Bronchial epithelial cell (primary cell): Measurements from ENCODE around the gene LSM12. TPM values are rescaled to one million over a fixed set of nuclear protein-coding genes. Genes with fewer than 3 reads are reported as not detected.

Experiments used
- DNase-seq: peaks from one replicate; pipeline ENCODE4 v3.0.0-alpha.2; 2010; ENCODE audit warnings: low read depth
- FAIRE-seq: peaks from 2 replicates; lab custom pipeline; 2011; peaks lifted over from hg19 to GRCh38; lab: Jason Lieb, UNC
- H3K27me3 ChIP-seq: 2 replicates; pipeline ENCODE4 v1.5.1; 2011; ENCODE audit warnings: low read length; ENCODE audit not compliant: control insufficient read depth, insufficient read depth
- H3K36me3 ChIP-seq: 2 replicates; pipeline ENCODE4 v1.5.1; 2011; ENCODE audit warnings: low read length; ENCODE audit not compliant: control insufficient read depth, insufficient read depth
- H3K4me3 ChIP-seq: 2 replicates; pipeline ENCODE4 v1.5.1; 2011; ENCODE audit warnings: mild to moderate bottlenecking, low read depth, low read length, control low read depth
- total RNA-seq: library from RNA; depleted of rRNA; stranded (reverse); fragments of >200 nt; gene quantifications from 2 replicates; pipeline ENCODE4 v1.2.1, GENCODE V29; 2014
- TF ChIP-seq, protein P1 (sequence below): IDR thresholded peaks from 2 replicates; pipeline ENCODE4 v1.5.1; 2011; ENCODE audit warnings: mild to moderate bottlenecking, moderate library complexity, low read length, control low read depth, inconsistent platforms; ENCODE audit not compliant: insufficient read depth, severe bottlenecking

The LSM12 gene
- total RNA-seq, 1 donor from 2014 or later = 20.3 TPM

DNA sequence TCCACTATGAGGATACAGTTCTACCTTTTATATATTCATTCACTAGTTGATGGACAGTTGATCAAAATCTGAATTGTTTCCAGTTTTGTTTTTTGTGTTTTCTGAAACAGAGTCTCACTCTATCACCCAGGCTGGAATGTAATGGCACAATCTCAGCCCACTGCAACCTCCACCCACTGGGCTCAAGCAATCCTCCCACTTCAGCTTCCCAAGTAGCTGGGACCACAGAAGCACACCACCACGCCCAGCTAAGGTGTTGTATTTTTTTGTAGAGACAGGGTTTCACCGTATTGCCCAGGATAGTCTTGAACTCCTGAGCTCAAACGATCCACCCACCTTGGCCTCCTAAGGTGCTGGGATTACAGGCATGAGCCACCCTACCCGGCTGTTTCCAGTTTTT lies 21.0 kb downstream of the LSM12 start:
- H3K36me3 ChIP-seq = peaks cover 4% of the 10 kb centered on the region
- DNase-seq = no peak
- TF ChIP-seq, protein P1, sequence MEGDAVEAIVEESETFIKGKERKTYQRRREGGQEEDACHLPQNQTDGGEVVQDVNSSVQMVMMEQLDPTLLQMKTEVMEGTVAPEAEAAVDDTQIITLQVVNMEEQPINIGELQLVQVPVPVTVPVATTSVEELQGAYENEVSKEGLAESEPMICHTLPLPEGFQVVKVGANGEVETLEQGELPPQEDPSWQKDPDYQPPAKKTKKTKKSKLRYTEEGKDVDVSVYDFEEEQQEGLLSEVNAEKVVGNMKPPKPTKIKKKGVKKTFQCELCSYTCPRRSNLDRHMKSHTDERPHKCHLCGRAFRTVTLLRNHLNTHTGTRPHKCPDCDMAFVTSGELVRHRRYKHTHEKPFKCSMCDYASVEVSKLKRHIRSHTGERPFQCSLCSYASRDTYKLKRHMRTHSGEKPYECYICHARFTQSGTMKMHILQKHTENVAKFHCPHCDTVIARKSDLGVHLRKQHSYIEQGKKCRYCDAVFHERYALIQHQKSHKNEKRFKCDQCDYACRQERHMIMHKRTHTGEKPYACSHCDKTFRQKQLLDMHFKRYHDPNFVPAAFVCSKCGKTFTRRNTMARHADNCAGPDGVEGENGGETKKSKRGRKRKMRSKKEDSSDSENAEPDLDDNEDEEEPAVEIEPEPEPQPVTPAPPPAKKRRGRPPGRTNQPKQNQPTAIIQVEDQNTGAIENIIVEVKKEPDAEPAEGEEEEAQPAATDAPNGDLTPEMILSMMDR = no peak
- H3K4me3 ChIP-seq = no peak overlapping the region
- no peak for FAIRE-seq
- no peaks in the 10 kb centered on the region for H3K27me3 ChIP-seq

- H3K4me3 ChIP-seq = no peak overlapping the region
- TF ChIP-seq, protein P1 = no peak
- DNase-seq (peak; percentile 47), FAIRE-seq (no peak)
- H3K27me3 ChIP-seq = no peaks in the 10 kb centered on the region
- H3K36me3 ChIP-seq = peaks cover 3% of the 10 kb centered on the region
These were observed 22.4 kb downstream of the LSM12 start for GRCh38 chr17:44044071-44044470.

GRCh38 chr17:44043272-44043696 lies 23.2 kb downstream of the LSM12 start:
- Histone ChIP-seq H3K36me3 (peaks cover 7% of the 10 kb centered on the region), H3K4me3 (no peak overlapping the region), H3K27me3 (no peaks in the 10 kb centered on the region)
- DNase-seq (no peak), FAIRE-seq (no peak)
- TF ChIP-seq, protein P1 = no peak

DNA sequence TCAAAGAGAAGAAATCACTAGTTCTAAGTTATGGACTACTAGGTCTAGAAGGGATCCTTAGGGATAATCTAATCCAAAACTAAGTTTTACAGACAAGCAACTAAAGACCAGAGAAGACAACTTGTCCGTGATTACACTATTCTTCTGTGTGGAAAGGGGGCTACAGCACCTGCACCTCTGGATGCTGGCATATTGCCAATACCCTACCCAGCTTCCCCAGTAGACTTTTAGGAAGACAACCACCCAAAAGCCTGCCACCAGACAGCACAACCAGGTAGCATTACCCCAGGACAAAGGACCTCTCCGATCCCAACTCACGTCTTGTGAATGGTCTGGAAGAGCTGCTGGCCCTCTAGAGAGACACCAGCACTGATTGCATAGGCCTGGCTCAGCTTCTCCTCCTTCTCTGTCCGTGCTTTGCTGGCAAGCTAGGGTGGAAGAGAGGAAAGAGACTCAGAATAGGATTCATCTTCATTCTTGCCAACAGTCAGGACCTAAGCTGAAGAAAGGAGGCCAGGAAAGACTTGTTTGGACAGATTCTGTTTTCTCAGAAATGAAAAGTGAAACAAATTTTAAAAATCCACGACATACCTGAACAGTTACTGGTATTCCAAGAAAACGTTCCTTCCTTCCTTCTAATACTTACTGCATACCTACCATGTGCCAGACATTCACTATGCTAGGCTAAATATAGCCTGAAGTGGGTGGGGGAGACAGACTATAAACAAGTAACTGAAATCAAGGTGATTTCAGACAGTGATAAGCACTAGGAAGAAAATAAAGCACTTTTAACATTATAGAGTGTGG lies 26.4 kb downstream of the LSM12 start:
- TF ChIP-seq, protein P1 = no peak
- no peak for FAIRE-seq
- peaks cover 11% of the 10 kb centered on the region for H3K36me3 ChIP-seq
- no peaks in the 10 kb centered on the region for H3K27me3 ChIP-seq
- DNase-seq = peak; percentile 70
- no peak overlapping the region for H3K4me3 ChIP-seq

DNA sequence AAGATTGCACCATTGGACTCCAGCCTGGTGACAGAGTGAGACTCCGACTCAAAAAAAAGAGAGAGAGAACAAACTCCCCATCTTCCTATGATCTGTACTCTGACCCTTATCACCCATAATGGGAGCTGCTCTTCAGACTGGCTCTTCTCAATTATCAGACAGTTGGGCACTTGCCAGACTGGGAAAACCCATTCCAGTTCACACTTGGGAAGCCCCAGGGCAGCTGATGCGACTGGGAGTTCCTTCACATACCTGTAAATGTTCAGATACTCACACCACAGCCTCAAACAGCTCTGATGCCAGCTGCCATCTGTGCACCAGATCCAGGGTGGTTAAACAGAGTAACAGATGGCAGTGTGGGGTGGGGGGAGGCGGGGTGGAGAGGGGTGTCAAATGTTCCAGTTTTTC lies 27.9 kb downstream of the LSM12 start:
- no peak overlapping the region for H3K4me3 ChIP-seq
- H3K27me3 ChIP-seq = no peaks in the 10 kb centered on the region
- FAIRE-seq (no peak), DNase-seq (no peak)
- TF ChIP-seq, protein P1 = no peak
- H3K36me3 ChIP-seq = peaks cover 13% of the 10 kb centered on the region
